OCI-LY3 (cell line): ENCODE data around the gene RNF183.

Experiments
- H2AFZ ChIP-seq: fragments of 200-600, 300-600 bp; shearing (Covaris generic); 2 replicates; pipeline ENCODE4 v1.6.0; 2014; ENCODE audit warnings: antibody characterized with exemption, low read depth, low read length
- H3K27ac ChIP-seq: fragments of 200-600, 300-600 bp; sonication (generic); 2 replicates; pipeline ENCODE4 v1.5.1; 2014; ENCODE audit warnings: mild to moderate bottlenecking, low read length, moderate library complexity, mixed read lengths
- H3K27me3 ChIP-seq: fragments of 200-600, 300-600 bp; sonication (generic); 2 replicates; pipeline ENCODE4 v1.6.1; 2014; ENCODE audit warnings: low read depth, low read length, mixed read lengths
- H3K36me3 ChIP-seq: fragments of 200-600, 300-600 bp; sonication (generic); replicated peaks from 2 replicates; pipeline ENCODE3; 2014; ENCODE audit warnings: low read depth, low read length, mixed read lengths
- H3K4me1 ChIP-seq: fragments of 300-600, 200-600 bp; sonication (generic); 2 replicates; pipeline ENCODE4 v1.6.1; 2014; ENCODE audit warnings: low read length, mixed read lengths
- H3K4me2 ChIP-seq: fragments of 200-600, 300-600 bp; sonication (generic); 2 replicates; pipeline ENCODE4 v1.6.1; 2014; ENCODE audit warnings: low read length, mixed read lengths
- H3K4me3 ChIP-seq: fragments of 300-600, 200-600 bp; sonication (generic); 2 replicates; pipeline ENCODE4 v1.5.1; 2014; ENCODE audit warnings: antibody characterized with exemption, mild to moderate bottlenecking, low read length, moderate library complexity
- H3K79me2 ChIP-seq: fragments of 300-600, 200-600 bp; shearing (Covaris generic); 2 replicates; pipeline ENCODE4 v1.6.1; 2014; ENCODE audit warnings: mild to moderate bottlenecking, low read length, mixed read lengths
- H3K9ac ChIP-seq: fragments of 300-600, 200-600 bp; shearing (Covaris generic); 2 replicates; pipeline ENCODE4 v1.6.0; 2014; ENCODE audit warnings: mild to moderate bottlenecking, low read length, moderate library complexity
- H3K9me3 ChIP-seq: fragments of 200-600, 300-600 bp; shearing (Covaris generic); 2 replicates; pipeline ENCODE4 v1.6.1; 2014; ENCODE audit warnings: low read length, mixed read lengths; ENCODE audit not compliant: insufficient read depth
- H4K20me1 ChIP-seq: fragments of 200-600, 300-600 bp; sonication (generic); 2 replicates; pipeline ENCODE4 v1.6.1; 2016; ENCODE audit warnings: low read length, mixed read lengths; ENCODE audit not compliant: insufficient read depth
- CTCF ChIP-seq: fragments of 200-600, 300-600 bp; sonication (generic); IDR thresholded peaks from 2 replicates; pipeline ENCODE4 v1.5.1; 2014; ENCODE audit warnings: antibody characterized with exemption, low read length, low read depth
- EZH2phosphoT487 ChIP-seq: fragments of 200-600 bp; shearing (Covaris generic); IDR thresholded peaks from 2 replicates; pipeline ENCODE4 v1.6.1; 2018; ENCODE audit warnings: antibody characterized with exemption, mixed run types, low read depth

Gene RNF183, protein sequence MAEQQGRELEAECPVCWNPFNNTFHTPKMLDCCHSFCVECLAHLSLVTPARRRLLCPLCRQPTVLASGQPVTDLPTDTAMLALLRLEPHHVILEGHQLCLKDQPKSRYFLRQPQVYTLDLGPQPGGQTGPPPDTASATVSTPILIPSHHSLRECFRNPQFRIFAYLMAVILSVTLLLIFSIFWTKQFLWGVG

DNA sequence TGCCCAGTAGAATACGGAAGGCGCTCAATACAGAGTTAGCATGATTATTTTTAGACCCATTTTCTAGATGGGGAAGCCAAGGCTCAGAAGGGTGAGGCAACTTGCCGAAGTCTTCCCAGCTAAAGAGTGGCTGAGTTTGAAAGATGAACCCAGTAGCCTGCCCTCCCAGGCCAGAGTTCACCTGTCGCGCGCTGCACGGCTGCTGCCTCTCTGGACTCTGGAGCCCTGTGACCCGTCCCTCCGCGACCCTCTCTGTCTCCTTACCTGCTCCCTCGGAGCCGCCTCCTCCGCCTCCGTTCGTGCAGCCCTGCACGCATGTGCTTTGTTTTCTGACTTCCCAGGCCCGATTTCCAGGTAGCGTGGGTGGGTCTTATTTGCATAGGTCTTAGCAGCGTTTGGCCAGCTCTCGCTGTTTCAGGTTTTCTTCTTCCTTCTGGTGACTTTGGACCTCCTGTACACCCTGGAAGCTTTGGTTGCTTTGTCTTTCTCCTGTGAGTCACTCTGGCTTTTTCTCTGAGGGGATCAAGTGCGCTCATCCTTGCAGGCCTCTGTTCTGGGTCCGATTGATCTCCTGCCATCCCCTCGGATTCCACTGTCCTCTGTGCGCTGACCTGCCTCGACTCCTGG lies at the start of gene RNF183:
TSS of gene RNF183 (minus strand) at position 585 of the 627 bp plus-strand sequence. CDS start 5,192 bp downstream, outside the sequence.
- no peak within 1 kb of the TSS for H3K9ac ChIP-seq
- no peak within 1 kb of the TSS for H2AFZ ChIP-seq
- H3K9me3 ChIP-seq: no peaks in the 10 kb centered on the region
- H3K4me3 ChIP-seq: no peak within 1 kb of the TSS
- no peaks in the 10 kb centered on the region for H3K36me3 ChIP-seq
- H3K27ac ChIP-seq: no peak within 1 kb of the TSS
- H3K27me3 ChIP-seq: no peaks in the 10 kb centered on the region; the same call in 1 of the 2 replicates
- no peaks in the 10 kb centered on the region for H4K20me1 ChIP-seq
- H3K4me2 ChIP-seq: no peak within 1 kb of the TSS
- H3K4me1 ChIP-seq: no peaks in the 10 kb centered on the region
- no peak for TF ChIP-seq CTCF
- no peak for TF ChIP-seq EZH2phosphoT487
- no peaks in the 10 kb centered on the region for H3K79me2 ChIP-seq

DNA sequence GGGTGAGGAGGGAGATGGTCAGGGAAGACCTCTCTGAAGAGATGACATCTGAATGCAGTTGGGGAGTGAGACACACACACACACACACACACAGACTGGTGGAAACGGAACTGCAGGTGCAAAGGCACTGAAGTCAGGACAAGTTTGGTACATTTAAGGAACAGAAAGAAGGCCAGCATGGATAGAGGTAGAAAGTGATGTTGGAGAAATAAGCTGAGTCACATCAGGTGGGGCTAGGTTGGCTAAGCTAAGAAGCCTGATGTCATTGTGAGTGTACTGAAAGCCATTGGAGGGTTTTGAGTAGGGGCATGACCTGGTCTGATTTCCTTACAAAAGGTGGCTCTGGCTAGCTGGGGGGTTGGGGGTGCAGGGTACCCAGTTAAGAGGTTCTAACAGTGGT lies 49.2 kb upstream of the RNF183 start:
- Histone ChIP-seq H3K4me3 (no peak overlapping the region), H4K20me1 (no peaks in the 10 kb centered on the region), H3K36me3 (no peaks in the 10 kb centered on the region), H3K79me2 (no peaks in the 10 kb centered on the region), H3K9ac (no peak overlapping the region), H3K4me1 (peaks cover 30% of the 10 kb centered on the region), H3K4me2 (peak overlapping the region; percentile 26; the same call in 1 of the 2 replicates), H2AFZ (no peak overlapping the region), H3K27ac (peak overlapping the region; percentile 90; the same call in 1 of the 2 replicates), H3K27me3 (no peaks in the 10 kb centered on the region), H3K9me3 (no peaks in the 10 kb centered on the region)
- TF ChIP-seq EZH2phosphoT487 (no peak), CTCF (no peak)

DNA sequence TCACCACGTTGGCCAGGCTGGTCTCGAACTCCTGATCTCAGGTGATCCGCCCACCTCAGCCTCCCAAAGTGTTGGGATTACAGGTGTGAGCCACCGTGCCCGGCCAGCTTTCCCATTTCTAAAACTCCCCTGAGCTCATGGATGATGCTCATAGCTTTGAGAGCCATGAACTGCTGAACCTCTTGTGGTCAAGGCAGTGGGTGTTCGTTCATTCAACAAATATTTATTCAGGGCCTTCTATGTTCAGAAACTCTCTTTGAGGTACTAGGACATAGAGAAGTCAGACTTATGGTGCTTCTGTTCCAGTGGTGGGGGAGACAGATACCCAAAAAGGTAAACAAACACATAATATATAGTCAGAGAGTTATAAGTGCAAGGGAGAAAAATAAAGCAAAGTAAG lies 48.8 kb upstream of the RNF183 start:
- Histone ChIP-seq H3K4me1 (peaks cover 30% of the 10 kb centered on the region), H3K27ac (peak overlapping the region; percentile 90; the same call in 1 of the 2 replicates), H3K4me2 (peak overlapping the region; percentile 26), H4K20me1 (no peaks in the 10 kb centered on the region), H3K79me2 (no peaks in the 10 kb centered on the region), H3K9me3 (no peaks in the 10 kb centered on the region), H3K27me3 (no peaks in the 10 kb centered on the region), H2AFZ (no peak overlapping the region), H3K4me3 (no peak overlapping the region), H3K36me3 (no peaks in the 10 kb centered on the region), H3K9ac (no peak overlapping the region)
- TF ChIP-seq CTCF: no peak

- Histone ChIP-seq H2AFZ (peak overlapping the region; percentile 70; the same call in 1 of the 2 replicates), H3K27ac (peak overlapping the region; percentile 90), H3K4me3 (peak overlapping the region; percentile 90), H3K79me2 (no peaks in the 10 kb centered on the region), H3K4me1 (peaks cover 30% of the 10 kb centered on the region), H3K4me2 (peak overlapping the region; percentile 97), H3K9me3 (no peaks in the 10 kb centered on the region), H3K36me3 (no peaks in the 10 kb centered on the region), H3K27me3 (no peaks in the 10 kb centered on the region), H4K20me1 (no peaks in the 10 kb centered on the region), H3K9ac (peak overlapping the region; percentile 83)
- TF ChIP-seq EZH2phosphoT487: no peak
- no peak for TF ChIP-seq CTCF
Measured at GRCh38 chr9:113350937-113351336, 47.8 kb upstream of the RNF183 start.
